IPS-11a (cell line): ENCODE data around the gene PPFIA2.

Source experiments
- H3K4me3 ChIP-seq: one replicate; pipeline ENCODE4 v1.5.1; 2013; ENCODE audit warnings: low read depth, low read length, control low read depth

Gene PPFIA2

GRCh38 chr12:81461163-81461562 is 298.0 kb downstream of the PPFIA2 start:
- no peak overlapping the region for H3K4me3 ChIP-seq

GRCh38 chr12:81450920-81451739 is 308.0 kb downstream of the PPFIA2 start:
- H3K4me3 ChIP-seq = no peak overlapping the region

GRCh38 chr12:81441629-81442028 is 317.5 kb downstream of the PPFIA2 start:
- no peak overlapping the region for H3K4me3 ChIP-seq

- no peak overlapping the region for H3K4me3 ChIP-seq
These were observed 319.1 kb downstream of the PPFIA2 start for GRCh38 chr12:81440001-81440400.

- no peak overlapping the region for H3K4me3 ChIP-seq
These were observed 319.8 kb downstream of the PPFIA2 start for GRCh38 chr12:81439344-81439743.

DNA sequence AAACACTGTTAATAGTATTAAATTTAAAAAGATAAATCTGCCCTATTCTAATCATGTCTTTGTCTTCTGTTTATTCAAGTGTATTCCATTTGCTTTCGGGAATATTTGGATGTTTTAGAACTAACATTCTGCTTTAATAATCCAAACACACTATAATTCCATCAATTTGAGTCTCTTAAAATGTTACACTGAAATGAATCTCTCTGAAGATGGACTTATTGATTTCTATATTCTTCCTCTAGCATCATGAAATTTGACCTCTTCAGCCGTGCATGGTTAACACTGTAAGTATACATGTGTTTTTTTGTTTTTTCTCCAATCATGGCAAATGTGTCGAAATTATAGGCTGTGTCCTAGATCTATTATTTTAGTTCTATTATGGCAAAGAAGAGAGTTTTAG is 342.1 kb downstream of the PPFIA2 start:
- H3K4me3 ChIP-seq = no peak overlapping the region

- no peak overlapping the region for H3K4me3 ChIP-seq
These were observed 342.6 kb downstream of the PPFIA2 start for GRCh38 chr12:81416571-81416970.

DNA sequence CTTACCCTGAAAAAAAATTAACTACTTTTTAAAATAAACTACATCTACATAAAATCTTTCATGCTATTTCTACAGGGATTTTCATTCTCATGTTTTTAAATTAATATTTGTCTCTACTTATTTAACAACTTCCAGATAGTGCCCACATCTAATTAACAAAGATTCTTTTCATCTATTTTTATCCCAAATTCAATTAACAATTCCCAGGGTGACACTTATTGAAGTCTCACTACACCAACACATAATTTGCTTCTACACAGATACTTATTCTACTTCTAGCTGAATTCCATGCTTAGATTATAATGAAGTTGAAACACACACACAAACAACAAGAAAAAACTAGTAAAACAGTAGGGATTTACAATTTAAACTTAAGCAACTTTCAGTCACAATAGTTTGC is 344.7 kb downstream of the PPFIA2 start:
- no peak overlapping the region for H3K4me3 ChIP-seq

GRCh38 chr12:81412940-81413339 is 346.2 kb downstream of the PPFIA2 start:
- no peak overlapping the region for H3K4me3 ChIP-seq

DNA sequence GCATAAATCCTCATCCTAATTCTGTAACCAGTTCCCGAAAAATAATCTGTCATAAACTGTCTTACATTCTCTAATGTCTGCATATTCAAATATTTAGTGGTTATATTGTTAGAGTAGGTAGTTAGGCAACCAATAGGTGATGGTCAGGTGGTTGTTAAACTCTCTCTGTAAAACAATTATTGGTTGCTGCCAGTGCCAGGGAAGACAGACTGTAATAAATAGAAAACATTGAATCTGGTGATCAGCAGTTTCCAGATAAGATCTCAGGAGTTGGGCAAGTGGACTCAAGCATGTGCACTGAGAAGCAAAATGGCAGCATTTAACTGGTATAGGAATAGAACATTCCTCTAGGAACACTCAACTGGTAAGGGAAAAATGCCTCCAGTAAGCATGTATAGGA is 355.8 kb downstream of the PPFIA2 start:
- no peak overlapping the region for H3K4me3 ChIP-seq

- no peak overlapping the region for H3K4me3 ChIP-seq
These were observed 357.9 kb downstream of the PPFIA2 start for GRCh38 chr12:81401241-81401640.

DNA sequence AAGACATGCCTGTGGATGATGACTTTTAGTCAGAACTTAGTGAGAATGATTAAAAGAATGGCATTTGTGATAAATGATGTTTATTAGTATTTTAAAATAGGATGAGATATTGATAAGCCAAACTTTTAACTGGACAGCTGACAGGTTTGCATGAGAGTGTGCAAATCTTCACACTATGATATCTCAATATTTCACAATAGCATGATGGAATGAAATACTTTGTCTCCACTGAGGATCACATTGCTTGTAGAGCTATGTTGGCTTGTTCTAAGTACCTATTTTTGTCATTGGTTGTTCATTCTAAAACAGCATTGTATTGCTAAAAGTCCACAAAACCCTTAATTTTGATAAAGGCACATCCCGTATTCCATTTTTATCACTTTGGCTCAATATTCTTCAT is 359.1 kb downstream of the PPFIA2 start:
- no peak overlapping the region for H3K4me3 ChIP-seq

- H3K4me3 ChIP-seq = no peak overlapping the region
These were observed 363.7 kb downstream of the PPFIA2 start for GRCh38 chr12:81395431-81395830.

GRCh38 chr12:81389550-81390099 is 369.5 kb downstream of the PPFIA2 start:
- no peak overlapping the region for H3K4me3 ChIP-seq

DNA sequence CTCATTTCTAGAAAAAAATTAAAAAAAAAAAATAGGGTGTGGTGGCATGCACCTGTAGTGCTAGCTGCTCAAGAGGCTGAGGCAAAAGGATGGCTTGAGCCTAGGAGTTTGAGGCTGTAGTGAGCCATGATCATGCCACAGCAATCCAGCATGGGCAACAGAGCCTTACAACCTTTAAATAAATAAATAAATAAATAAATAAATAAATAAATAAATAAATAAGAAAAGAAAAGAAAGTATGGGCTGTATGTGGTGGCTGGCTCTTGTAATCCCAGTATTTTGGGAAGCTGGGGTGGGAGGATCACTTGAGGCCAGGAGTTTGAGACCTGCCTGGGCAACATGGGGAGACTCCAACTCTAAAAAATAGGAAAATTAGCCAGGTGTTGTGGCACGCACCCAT is 373.0 kb downstream of the PPFIA2 start:
- H3K4me3 ChIP-seq = no peak overlapping the region

- H3K4me3 ChIP-seq = no peak overlapping the region
These were observed 377.2 kb downstream of the PPFIA2 start for GRCh38 chr12:81381951-81382350.

DNA sequence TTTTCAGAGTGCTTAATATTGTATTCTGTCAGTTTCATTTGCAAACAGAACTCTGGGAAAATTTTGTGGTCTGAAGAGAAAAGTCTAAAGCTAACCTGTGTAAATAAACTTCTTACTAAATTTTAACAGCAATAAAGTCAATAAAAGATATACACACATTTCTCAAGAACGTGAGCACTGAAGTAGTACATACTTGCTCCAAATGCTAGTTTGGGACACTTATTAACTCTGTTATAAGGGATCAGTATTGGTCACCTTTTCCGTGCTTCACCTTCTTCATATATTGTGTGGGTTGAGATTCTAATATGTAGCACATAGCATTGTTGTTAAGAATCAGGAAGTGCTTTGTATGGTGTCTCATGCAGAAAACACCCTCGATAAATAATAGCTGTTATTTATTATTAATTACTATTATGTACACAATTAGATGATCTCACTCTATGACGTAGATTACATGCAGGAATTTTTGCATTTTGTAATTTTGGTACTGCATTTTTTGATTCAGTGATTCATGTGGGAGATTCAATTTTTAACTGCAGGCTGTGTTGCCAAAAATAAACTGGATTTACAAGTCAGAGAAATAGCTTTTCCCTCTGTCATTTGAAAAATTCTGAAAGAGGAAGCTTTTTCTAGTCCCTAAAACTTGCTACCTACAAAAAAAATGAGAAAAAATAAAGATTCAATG is 380.4 kb downstream of the PPFIA2 start:
- no peak overlapping the region for H3K4me3 ChIP-seq

DNA sequence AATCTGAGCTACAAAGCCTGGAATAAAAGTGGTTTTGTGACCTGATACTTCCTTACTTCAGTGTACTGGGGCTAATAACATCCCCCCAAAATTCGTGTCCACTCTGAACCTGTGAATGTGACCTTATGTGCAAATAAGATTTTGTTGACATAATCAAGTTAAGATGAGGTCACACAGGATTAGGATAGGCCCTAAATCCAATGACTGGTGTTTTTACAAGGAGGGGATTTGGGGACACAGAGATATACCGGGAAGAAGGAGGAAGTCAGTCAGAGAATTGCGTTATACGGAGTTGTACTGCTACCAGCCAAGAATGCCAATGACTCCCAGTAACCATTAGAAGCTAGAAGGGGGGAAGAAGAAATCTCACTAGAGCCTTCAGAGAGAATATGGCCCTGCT is 381.4 kb downstream of the PPFIA2 start:
- no peak overlapping the region for H3K4me3 ChIP-seq

DNA sequence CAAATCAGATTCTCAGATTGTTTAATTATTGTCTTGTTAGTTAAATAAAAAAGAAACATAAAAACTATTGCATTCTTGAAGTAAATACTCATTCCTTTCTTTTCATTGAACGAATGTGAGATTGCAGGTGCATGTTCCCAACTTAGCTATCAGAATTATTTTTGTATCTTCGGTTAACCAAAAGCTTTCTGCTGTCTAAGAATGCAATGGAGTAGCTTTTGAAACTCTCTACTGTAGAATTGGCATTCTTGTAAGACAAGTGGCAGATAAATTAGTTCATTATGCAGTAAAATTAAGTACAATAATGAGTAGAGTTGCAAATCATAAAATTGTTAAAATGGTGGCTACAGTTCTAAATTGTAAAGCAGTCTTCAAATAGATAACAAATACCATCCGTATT is 383.2 kb downstream of the PPFIA2 start:
- H3K4me3 ChIP-seq = no peak overlapping the region

GRCh38 chr12:81370456-81370855 is 388.7 kb downstream of the PPFIA2 start:
- no peak overlapping the region for H3K4me3 ChIP-seq

DNA sequence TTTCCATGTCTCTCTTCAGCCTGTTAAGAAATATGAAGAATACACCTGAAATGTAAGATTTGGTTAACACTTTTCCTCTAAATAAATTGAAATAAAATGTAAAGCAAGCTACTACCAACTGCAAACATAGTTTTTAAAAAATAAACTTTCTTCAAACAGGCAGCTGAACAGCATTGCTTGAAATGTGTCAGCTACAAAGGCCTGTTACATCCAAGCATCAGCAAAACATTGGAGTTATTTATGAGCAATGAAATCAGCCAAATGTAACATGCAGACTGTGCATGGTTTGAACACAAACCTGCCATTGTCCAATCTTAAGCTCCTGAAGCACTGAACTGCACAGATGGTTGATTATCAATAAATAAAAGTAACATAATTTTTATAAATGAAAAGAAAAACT is 390.0 kb downstream of the PPFIA2 start:
- no peak overlapping the region for H3K4me3 ChIP-seq

GRCh38 chr12:81365284-81365683 is 393.9 kb downstream of the PPFIA2 start:
- H3K4me3 ChIP-seq = no peak overlapping the region
